Stimulated activated CD8-positive, alpha-beta memory T cell treated with anti-CD3 and anti-CD28 coated beads, Interleukin-15, amount 100 ng/mL, for 24 hours (primary cell): ENCODE data around the gene CAMTA1.

Source experiments
- DNase-seq: peaks from one replicate; pipeline ENCODE4 v3.0.0-alpha.2; 2020; ENCODE audit warnings: low read depth

Gene CAMTA1

GRCh38 chr1:7006996-7007871 lies 222.0 kb downstream of the CAMTA1 start:
- DNase-seq, result no peak

GRCh38 chr1:7007902-7008301 lies 222.6 kb downstream of the CAMTA1 start:
- DNase-seq, result no peak

- no peak for DNase-seq
Observed at GRCh38 chr1:7008331-7008730, 223.1 kb downstream of the CAMTA1 start.

GRCh38 chr1:7008975-7009740 lies 223.9 kb downstream of the CAMTA1 start:
- no peak for DNase-seq

- no peak for DNase-seq
Observed at GRCh38 chr1:7009741-7010525, 224.7 kb downstream of the CAMTA1 start.

- DNase-seq, result no peak
Observed at GRCh38 chr1:7010534-7011200, 225.4 kb downstream of the CAMTA1 start.

GRCh38 chr1:7011826-7012225 lies 226.6 kb downstream of the CAMTA1 start:
- no peak for DNase-seq

- no peak for DNase-seq
Observed at GRCh38 chr1:7012461-7012924, 227.2 kb downstream of the CAMTA1 start.

GRCh38 chr1:7013833-7014639 lies 228.8 kb downstream of the CAMTA1 start:
- DNase-seq, result no peak

GRCh38 chr1:7014640-7014930 lies 229.3 kb downstream of the CAMTA1 start:
- no peak for DNase-seq

GRCh38 chr1:7015022-7015421 lies 229.8 kb downstream of the CAMTA1 start:
- DNase-seq, result no peak

- no peak for DNase-seq
Observed at GRCh38 chr1:7018351-7018750, 233.1 kb downstream of the CAMTA1 start.

GRCh38 chr1:7018826-7019225 lies 233.6 kb downstream of the CAMTA1 start:
- DNase-seq, result no peak

GRCh38 chr1:7019510-7019909 lies 234.3 kb downstream of the CAMTA1 start:
- no peak for DNase-seq

GRCh38 chr1:7022058-7022457 lies 236.8 kb downstream of the CAMTA1 start:
- no peak for DNase-seq

GRCh38 chr1:7025013-7025412 lies 239.8 kb downstream of the CAMTA1 start:
- DNase-seq, result no peak

- no peak for DNase-seq
Observed at GRCh38 chr1:7026169-7026568, 240.9 kb downstream of the CAMTA1 start.

- no peak for DNase-seq
Observed at GRCh38 chr1:7032992-7033391, 247.7 kb downstream of the CAMTA1 start.

GRCh38 chr1:7036386-7036785 lies 251.1 kb downstream of the CAMTA1 start:
- no peak for DNase-seq

GRCh38 chr1:7039590-7040220 lies 254.5 kb downstream of the CAMTA1 start:
- no peak for DNase-seq
